DMS53 treated with DMSO at 0.1 percent for 48 hours (cell line): ENCODE measurements around the gene MAG.
"Not testable (repeated sequence)": the region's sequence is repeated elsewhere in the genome, so short reads cannot be mapped to it uniquely, and the experiment has no call there.

Experiments
- DNase-seq: peaks from one replicate; lab custom pipeline; 2025; ENCODE audit not compliant: unreplicated experiment; lab: John Stamatoyannopoulos, UW

MAG gene

GRCh38 chr19:35279374-35279773 is 12.6 kb upstream of the MAG start:
- DNase-seq, result no peak

- DNase-seq, result no peak
Measured at GRCh38 chr19:35279985-35280821, 11.8 kb upstream of the MAG start.

- no peak for DNase-seq
Measured at GRCh38 chr19:35281303-35281702, 10.7 kb upstream of the MAG start.

GRCh38 chr19:35284153-35285094 is 7.5 kb upstream of the MAG start:
- no peak for DNase-seq

GRCh38 chr19:35285095-35285449 is 6.9 kb upstream of the MAG start:
- no peak for DNase-seq

GRCh38 chr19:35285465-35285864 is 6.5 kb upstream of the MAG start:
- not testable (repeated sequence) for DNase-seq

- not testable (repeated sequence) for DNase-seq
Measured at GRCh38 chr19:35286101-35286500, 5.9 kb upstream of the MAG start.

GRCh38 chr19:35287713-35288112 is 4.2 kb upstream of the MAG start:
- DNase-seq, result no peak

- no peak for DNase-seq
Measured at GRCh38 chr19:35288331-35288730, 3.6 kb upstream of the MAG start.

- no peak for DNase-seq
Measured at GRCh38 chr19:35288906-35289305, 3.1 kb upstream of the MAG start.

- DNase-seq, result no peak
Measured at GRCh38 chr19:35290381-35291127, 1.4 kb upstream of the MAG start.

- DNase-seq, result no peak
Measured at GRCh38 chr19:35291259-35291658, 702 bp upstream of the MAG start.

- DNase-seq, result peak; percentile 73
Measured at GRCh38 chr19:35292421-35293362, 731 bp downstream of the MAG start.

GRCh38 chr19:35293363-35293739 is 1.4 kb downstream of the MAG start:
- DNase-seq, result no peak

- DNase-seq, result no peak
Measured at GRCh38 chr19:35293808-35294207, 1.8 kb downstream of the MAG start.

- no peak for DNase-seq
Measured at GRCh38 chr19:35294328-35294727, 2.4 kb downstream of the MAG start.

GRCh38 chr19:35294859-35295791 is 3.2 kb downstream of the MAG start:
- no peak for DNase-seq

GRCh38 chr19:35295792-35296462 is 4.0 kb downstream of the MAG start:
- no peak for DNase-seq
